PFSK-1 (cell line): ENCODE results near the gene CNDP2.

Experiments
- POLR2AphosphoS5 ChIP-seq: IDR thresholded peaks from 2 replicates; pipeline ENCODE4 v1.6.1; 2012; ENCODE audit warnings: low read depth, mild to moderate bottlenecking, control low read depth, low read length, moderate library complexity
- SIN3A ChIP-seq: IDR thresholded peaks from 2 replicates; pipeline ENCODE4 v1.6.1; 2012; ENCODE audit warnings: mild to moderate bottlenecking, low read length, moderate library complexity, borderline replicate concordance; ENCODE audit not compliant: insufficient read depth
- TF ChIP-seq, protein P1 (sequence below), 2 experiments: IDR thresholded peaks; 2 replicates each; pipeline versions ENCODE4 v1.6.1 to v1.8.0; 2011 to 2012; ENCODE audit warnings: low read depth in 2 of 2, low read length in 2 of 2, control low read depth in 1 of 2, inconsistent platforms in 1 of 2, mild to moderate bottlenecking in 1 of 2, moderate library complexity in 1 of 2; ENCODE audit not compliant: insufficient read depth in 1 of 2

GRCh38 chr18:74544898-74545297 is 48.7 kb downstream of the CNDP2 start:
- TF ChIP-seq, protein P1, sequence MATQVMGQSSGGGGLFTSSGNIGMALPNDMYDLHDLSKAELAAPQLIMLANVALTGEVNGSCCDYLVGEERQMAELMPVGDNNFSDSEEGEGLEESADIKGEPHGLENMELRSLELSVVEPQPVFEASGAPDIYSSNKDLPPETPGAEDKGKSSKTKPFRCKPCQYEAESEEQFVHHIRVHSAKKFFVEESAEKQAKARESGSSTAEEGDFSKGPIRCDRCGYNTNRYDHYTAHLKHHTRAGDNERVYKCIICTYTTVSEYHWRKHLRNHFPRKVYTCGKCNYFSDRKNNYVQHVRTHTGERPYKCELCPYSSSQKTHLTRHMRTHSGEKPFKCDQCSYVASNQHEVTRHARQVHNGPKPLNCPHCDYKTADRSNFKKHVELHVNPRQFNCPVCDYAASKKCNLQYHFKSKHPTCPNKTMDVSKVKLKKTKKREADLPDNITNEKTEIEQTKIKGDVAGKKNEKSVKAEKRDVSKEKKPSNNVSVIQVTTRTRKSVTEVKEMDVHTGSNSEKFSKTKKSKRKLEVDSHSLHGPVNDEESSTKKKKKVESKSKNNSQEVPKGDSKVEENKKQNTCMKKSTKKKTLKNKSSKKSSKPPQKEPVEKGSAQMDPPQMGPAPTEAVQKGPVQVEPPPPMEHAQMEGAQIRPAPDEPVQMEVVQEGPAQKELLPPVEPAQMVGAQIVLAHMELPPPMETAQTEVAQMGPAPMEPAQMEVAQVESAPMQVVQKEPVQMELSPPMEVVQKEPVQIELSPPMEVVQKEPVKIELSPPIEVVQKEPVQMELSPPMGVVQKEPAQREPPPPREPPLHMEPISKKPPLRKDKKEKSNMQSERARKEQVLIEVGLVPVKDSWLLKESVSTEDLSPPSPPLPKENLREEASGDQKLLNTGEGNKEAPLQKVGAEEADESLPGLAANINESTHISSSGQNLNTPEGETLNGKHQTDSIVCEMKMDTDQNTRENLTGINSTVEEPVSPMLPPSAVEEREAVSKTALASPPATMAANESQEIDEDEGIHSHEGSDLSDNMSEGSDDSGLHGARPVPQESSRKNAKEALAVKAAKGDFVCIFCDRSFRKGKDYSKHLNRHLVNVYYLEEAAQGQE (IDR thresholded peaks at IDR 0.05; ENCODE audit: insufficient read depth in 1 of 2, low read depth in 2 of 2, low read length in 2 of 2), result no peak
- TF ChIP-seq POLR2AphosphoS5, result no peak
- no peak for TF ChIP-seq SIN3A
